DOHH2 (cell line): ENCODE results near the gene AMZ2.

Source experiments
- CTCF ChIP-seq: fragments of 200-600 bp; sonication (generic); IDR thresholded peaks from one replicate; pipeline ENCODE4 v1.5.1; 2014; ENCODE audit warnings: antibody characterized with exemption, mild to moderate bottlenecking, low read depth, low read length; ENCODE audit not compliant: poor library complexity, severe bottlenecking
- EZH2phosphoT487 ChIP-seq: fragments of 200-600 bp; sonication (generic); IDR thresholded peaks from 2 replicates; pipeline ENCODE4 v1.6.1; 2017; ENCODE audit warnings: borderline replicate concordance, mild to moderate bottlenecking, antibody characterized with exemption, low read length, moderate library complexity, mixed read lengths

- TF ChIP-seq CTCF (no peak), EZH2phosphoT487 (no peak)
These were observed 47.2 kb downstream of the AMZ2 start for GRCh38 chr17:68295086-68295485.
